Activated T-cell treated with anti-CD3 and anti-CD28 coated beads, Interleukin-2, amount 50 U/mL, for 4 hours (primary cell): ENCODE measurements around the gene CPA2. TPM values are rescaled to one million over a fixed set of nuclear protein-coding genes. Genes with fewer than 3 reads are reported as not detected.
"Not testable (repeated sequence)": the region's sequence is repeated elsewhere in the genome, so short reads cannot be mapped to it uniquely, and the experiment has no call there.

Experiments
- ATAC-seq, 2 donors: fragments of 200-7000 bp; cut with Tn5 transposase; one replicate each; pipeline ENCODE4 v1.10.0; 2021
- DNase-seq: peaks from one replicate; pipeline ENCODE4 v3.0.0-alpha.2; 2020
- H3K27me3 Mint-ChIP-seq: one replicate; pipeline ENCODE4 v1.8.0; 2021; ENCODE audit warnings: low read depth, mixed read lengths
- H3K36me3 Mint-ChIP-seq: one replicate; pipeline ENCODE4 v1.8.0; 2022; ENCODE audit warnings: mixed read lengths; ENCODE audit not compliant: insufficient read depth
- H3K4me1 Mint-ChIP-seq: one replicate; pipeline ENCODE4 v1.8.0; 2021; ENCODE audit warnings: low read depth, mixed read lengths
- H3K4me3 Mint-ChIP-seq: one replicate; pipeline ENCODE4 v1.8.0; 2021; ENCODE audit warnings: mild to moderate bottlenecking, moderate library complexity, mixed read lengths
- H3K9me3 Mint-ChIP-seq: one replicate; pipeline ENCODE4 v1.8.0; 2021; ENCODE audit warnings: mixed read lengths
- total RNA-seq, 3 donors: library from RNA; stranded (reverse); gene quantifications; one replicate each; pipeline ENCODE4 v1.2.1, GENCODE V29; 2021

CPA2 gene
- total RNA-seq, 3 donors from 2014 or later = 0.55 to 1.5 (median 0.87) TPM

- Mint-ChIP-seq H3K4me1 (no peaks in the 10 kb centered on the region), H3K27me3 (peaks cover 1% of the 10 kb centered on the region), H3K36me3 (no peaks in the 10 kb centered on the region), H3K4me3 (no peak overlapping the region), H3K9me3 (no peaks in the 10 kb centered on the region)
- no peak for DNase-seq
- no peak for ATAC-seq
These were observed 34.9 kb downstream of the CPA2 start for GRCh38 chr7:130301501-130302020.

GRCh38 chr7:130302649-130303048, 36.0 kb downstream of the CPA2 start:
- H3K27me3 Mint-ChIP-seq = peaks cover 1% of the 10 kb centered on the region
- no peaks in the 10 kb centered on the region for H3K9me3 Mint-ChIP-seq
- H3K4me1 Mint-ChIP-seq = no peaks in the 10 kb centered on the region
- ATAC-seq = no peak
- no peak for DNase-seq
- H3K4me3 Mint-ChIP-seq = no peak overlapping the region
- no peaks in the 10 kb centered on the region for H3K36me3 Mint-ChIP-seq

- Mint-ChIP-seq H3K4me3 (no peak overlapping the region), H3K4me1 (no peaks in the 10 kb centered on the region), H3K36me3 (no peaks in the 10 kb centered on the region), H3K9me3 (no peaks in the 10 kb centered on the region), H3K27me3 (peaks cover 1% of the 10 kb centered on the region)
- DNase-seq (no peak), ATAC-seq (no peak)
These were observed 36.5 kb downstream of the CPA2 start for GRCh38 chr7:130303127-130303526.

GRCh38 chr7:130303551-130303950, 36.9 kb downstream of the CPA2 start:
- H3K9me3 Mint-ChIP-seq = no peaks in the 10 kb centered on the region
- ATAC-seq = no peak
- H3K4me3 Mint-ChIP-seq = no peak overlapping the region

GRCh38 chr7:130303982-130304381, 37.3 kb downstream of the CPA2 start:
- ATAC-seq = no peak
- no peak for DNase-seq
- Mint-ChIP-seq H3K9me3 (no peaks in the 10 kb centered on the region), H3K27me3 (peaks cover 1% of the 10 kb centered on the region), H3K36me3 (no peaks in the 10 kb centered on the region), H3K4me3 (no peak overlapping the region), H3K4me1 (no peaks in the 10 kb centered on the region)

More at GRCh38 chr7:130303551-130303950, 36.9 kb downstream of the CPA2 start:
- Mint-ChIP-seq H3K36me3 (no peaks in the 10 kb centered on the region), H3K27me3 (peaks cover 1% of the 10 kb centered on the region), H3K4me1 (no peaks in the 10 kb centered on the region)
- no peak for DNase-seq

- no peak overlapping the region for H3K4me3 Mint-ChIP-seq
- no peaks in the 10 kb centered on the region for H3K4me1 Mint-ChIP-seq
- H3K36me3 Mint-ChIP-seq = no peaks in the 10 kb centered on the region
- ATAC-seq (no peak), DNase-seq (no peak)
- H3K9me3 Mint-ChIP-seq = no peaks in the 10 kb centered on the region
- H3K27me3 Mint-ChIP-seq = peaks cover 3% of the 10 kb centered on the region
These were observed 38.2 kb downstream of the CPA2 start for GRCh38 chr7:130304878-130305277.

- H3K27me3 Mint-ChIP-seq = peaks cover 6% of the 10 kb centered on the region
- no peak overlapping the region for H3K4me3 Mint-ChIP-seq
- H3K9me3 Mint-ChIP-seq = no peaks in the 10 kb centered on the region
- no peak for ATAC-seq
- no peaks in the 10 kb centered on the region for H3K36me3 Mint-ChIP-seq
- no peak for DNase-seq
- H3K4me1 Mint-ChIP-seq = no peaks in the 10 kb centered on the region
These were observed 38.9 kb downstream of the CPA2 start for GRCh38 chr7:130305433-130306042.

GRCh38 chr7:130309986-130310385, 43.3 kb downstream of the CPA2 start:
- Mint-ChIP-seq H3K36me3 (no peaks in the 10 kb centered on the region), H3K4me3 (no peak overlapping the region), H3K9me3 (no peaks in the 10 kb centered on the region), H3K4me1 (no peaks in the 10 kb centered on the region), H3K27me3 (peaks cover 4% of the 10 kb centered on the region)
- DNase-seq (no peak), ATAC-seq (peak; percentile 27 to 41)

- H3K4me3 Mint-ChIP-seq = no peak overlapping the region
- no peaks in the 10 kb centered on the region for H3K9me3 Mint-ChIP-seq
- H3K4me1 Mint-ChIP-seq = no peaks in the 10 kb centered on the region
- H3K27me3 Mint-ChIP-seq = peaks cover 4% of the 10 kb centered on the region
- ATAC-seq (no peak), DNase-seq (no peak)
- no peaks in the 10 kb centered on the region for H3K36me3 Mint-ChIP-seq
These were observed 47.6 kb downstream of the CPA2 start for GRCh38 chr7:130314305-130314704.

- no peak for DNase-seq
- no peaks in the 10 kb centered on the region for H3K36me3 Mint-ChIP-seq
- no peak for ATAC-seq
- H3K4me1 Mint-ChIP-seq = no peaks in the 10 kb centered on the region
- H3K9me3 Mint-ChIP-seq = no peaks in the 10 kb centered on the region
- H3K27me3 Mint-ChIP-seq = no peaks in the 10 kb centered on the region
- no peak overlapping the region for H3K4me3 Mint-ChIP-seq
These were observed 52.9 kb downstream of the CPA2 start for GRCh38 chr7:130319541-130319940.

- ATAC-seq = peak; percentile 41 to 43
- not testable (repeated sequence) for H3K36me3 Mint-ChIP-seq, H3K4me3 Mint-ChIP-seq, DNase-seq, H3K9me3 Mint-ChIP-seq, H3K4me1 Mint-ChIP-seq, H3K27me3 Mint-ChIP-seq
These were observed 55.0 kb downstream of the CPA2 start for GRCh38 chr7:130321542-130322229.

- DNase-seq = no peak
- Mint-ChIP-seq H3K36me3 (no peaks in the 10 kb centered on the region), H3K9me3 (no peaks in the 10 kb centered on the region), H3K4me1 (no peaks in the 10 kb centered on the region), H3K4me3 (no peak overlapping the region), H3K27me3 (no peaks in the 10 kb centered on the region)
- no peak for ATAC-seq
These were observed 56.0 kb downstream of the CPA2 start for GRCh38 chr7:130322615-130323014.

GRCh38 chr7:130324306-130324943, 57.8 kb downstream of the CPA2 start:
- H3K4me3 Mint-ChIP-seq = no peak overlapping the region
- no peaks in the 10 kb centered on the region for H3K4me1 Mint-ChIP-seq
- H3K36me3 Mint-ChIP-seq = no peaks in the 10 kb centered on the region
- no peak for DNase-seq
- H3K9me3 Mint-ChIP-seq = no peaks in the 10 kb centered on the region
- ATAC-seq = no peak
- no peaks in the 10 kb centered on the region for H3K27me3 Mint-ChIP-seq

- Mint-ChIP-seq H3K4me3 (no peak overlapping the region), H3K9me3 (no peaks in the 10 kb centered on the region), H3K4me1 (no peaks in the 10 kb centered on the region), H3K27me3 (no peaks in the 10 kb centered on the region), H3K36me3 (no peaks in the 10 kb centered on the region)
- DNase-seq (no peak), ATAC-seq (no peak)
These were observed 63.0 kb downstream of the CPA2 start for GRCh38 chr7:130329681-130330080.
